ENCODE results near the gene ABHD14A. TPM values are rescaled to one million over a fixed set of nuclear protein-coding genes. Genes with fewer than 3 reads are reported as not detected.

ABHD14A gene
- total RNA-seq, 4 donors from 2014 or later = 3.9 to 11.6 (median 7.7) TPM

DNA sequence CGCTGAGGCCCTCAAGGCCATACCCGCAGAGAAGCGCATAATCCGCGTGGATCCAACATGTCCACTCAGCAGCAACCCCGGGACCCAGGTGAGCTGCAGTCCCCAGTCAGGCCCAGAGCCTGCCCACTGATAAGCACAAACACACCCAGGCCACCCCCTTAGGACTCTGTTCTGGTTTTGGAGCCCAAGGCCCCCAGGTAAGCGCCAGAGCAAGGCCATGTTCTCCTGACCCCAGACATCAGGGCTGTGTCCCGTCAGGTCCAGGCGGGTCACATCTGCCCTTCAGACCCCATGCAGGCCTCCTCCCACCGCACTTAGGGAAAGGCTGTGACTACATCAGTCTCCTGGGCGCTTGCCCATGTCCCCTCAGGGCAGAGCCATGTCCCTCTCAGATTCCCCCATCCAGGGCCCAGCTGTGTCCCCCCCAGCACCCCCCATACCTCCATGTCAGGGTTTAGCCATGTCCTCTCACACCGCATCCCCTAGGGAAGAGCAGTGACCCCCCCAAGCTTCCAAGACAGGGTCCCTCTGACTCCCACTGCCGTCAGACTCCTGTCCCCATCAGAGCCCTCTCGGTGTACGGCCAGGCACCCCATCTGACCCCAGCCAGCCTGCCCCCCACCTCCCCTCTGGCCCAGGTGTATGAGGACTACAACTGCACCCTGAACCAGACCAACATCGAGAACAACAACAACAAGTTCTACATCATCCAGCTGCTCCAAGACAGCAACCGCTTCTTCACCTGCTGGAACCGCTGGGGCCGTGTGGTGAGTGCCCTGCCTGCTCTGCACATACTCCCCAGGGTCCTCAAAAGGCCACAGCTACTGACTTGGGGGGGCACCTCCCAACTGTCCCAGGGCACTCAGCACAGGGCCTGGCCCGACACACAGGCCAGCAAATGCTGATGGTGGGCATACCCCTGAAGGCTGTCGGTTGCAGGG lies 31.1 kb upstream of the ABHD14A start:
- peak overlapping the region; percentile 84 to 98 (median 94) for H3K27ac ChIP-seq
- peak in 1 of 3 donors; percentile 47 for DNase-seq
- H3K9me3 ChIP-seq = no peaks in the 10 kb centered on the region
- H3K4me3 ChIP-seq = peak overlapping the region in 2 of 4 donors; percentile 61 to 83
- H3K27me3 ChIP-seq = no peaks in the 10 kb centered on the region
- H3K36me3 ChIP-seq = peaks cover 0 to 15% (median 0%) of the 10 kb centered on the region in 3 donors
- TF ChIP-seq POLR2A (IDR thresholded peaks at IDR 0.05) = no peak
- TF ChIP-seq, protein P1, sequence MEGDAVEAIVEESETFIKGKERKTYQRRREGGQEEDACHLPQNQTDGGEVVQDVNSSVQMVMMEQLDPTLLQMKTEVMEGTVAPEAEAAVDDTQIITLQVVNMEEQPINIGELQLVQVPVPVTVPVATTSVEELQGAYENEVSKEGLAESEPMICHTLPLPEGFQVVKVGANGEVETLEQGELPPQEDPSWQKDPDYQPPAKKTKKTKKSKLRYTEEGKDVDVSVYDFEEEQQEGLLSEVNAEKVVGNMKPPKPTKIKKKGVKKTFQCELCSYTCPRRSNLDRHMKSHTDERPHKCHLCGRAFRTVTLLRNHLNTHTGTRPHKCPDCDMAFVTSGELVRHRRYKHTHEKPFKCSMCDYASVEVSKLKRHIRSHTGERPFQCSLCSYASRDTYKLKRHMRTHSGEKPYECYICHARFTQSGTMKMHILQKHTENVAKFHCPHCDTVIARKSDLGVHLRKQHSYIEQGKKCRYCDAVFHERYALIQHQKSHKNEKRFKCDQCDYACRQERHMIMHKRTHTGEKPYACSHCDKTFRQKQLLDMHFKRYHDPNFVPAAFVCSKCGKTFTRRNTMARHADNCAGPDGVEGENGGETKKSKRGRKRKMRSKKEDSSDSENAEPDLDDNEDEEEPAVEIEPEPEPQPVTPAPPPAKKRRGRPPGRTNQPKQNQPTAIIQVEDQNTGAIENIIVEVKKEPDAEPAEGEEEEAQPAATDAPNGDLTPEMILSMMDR (IDR thresholded peaks at IDR 0.05) = no peak
- peaks cover 0 to 28% (median 18%) of the 10 kb centered on the region in 4 donors for H3K4me1 ChIP-seq

DNA sequence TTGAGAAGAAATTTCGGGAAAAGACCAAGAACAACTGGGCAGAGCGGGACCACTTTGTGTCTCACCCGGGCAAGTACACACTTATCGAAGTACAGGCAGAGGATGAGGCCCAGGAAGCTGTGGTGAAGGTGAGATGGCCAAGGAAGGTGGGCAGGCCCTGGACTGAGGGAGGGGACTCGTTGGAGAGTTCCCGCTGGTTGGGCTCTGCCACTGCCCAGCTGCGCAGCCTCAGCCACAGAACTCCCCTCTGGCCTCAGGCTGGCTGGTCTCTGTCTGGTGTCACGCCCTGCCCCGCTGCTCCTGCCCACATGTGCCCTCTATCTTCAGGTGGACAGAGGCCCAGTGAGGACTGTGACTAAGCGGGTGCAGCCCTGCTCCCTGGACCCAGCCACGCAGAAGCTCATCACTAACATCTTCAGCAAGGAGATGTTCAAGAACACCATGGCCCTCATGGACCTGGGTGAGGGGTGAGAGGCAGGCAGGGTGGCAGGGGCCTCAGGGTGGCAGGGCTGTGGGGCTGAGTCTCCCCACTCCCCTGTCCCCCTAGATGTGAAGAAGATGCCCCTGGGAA lies 30.3 kb upstream of the ABHD14A start:
- no peak for TF ChIP-seq POLR2A (IDR thresholded peaks at IDR 0.05)
- TF ChIP-seq, protein P1 (IDR thresholded peaks at IDR 0.05) = no peak
- H3K27me3 ChIP-seq = no peaks in the 10 kb centered on the region
- no peaks in the 10 kb centered on the region for H3K9me3 ChIP-seq
- H3K27ac ChIP-seq = peak overlapping the region in 1 of 4 donors; percentile 48
- peaks cover 0 to 28% (median 18%) of the 10 kb centered on the region in 4 donors for H3K4me1 ChIP-seq
- no peak overlapping the region for H3K4me3 ChIP-seq
- peaks cover 0 to 15% (median 0%) of the 10 kb centered on the region in 3 donors for H3K36me3 ChIP-seq
- peak in 2 of 3 donors; percentile 49 to 51 for DNase-seq

DNA sequence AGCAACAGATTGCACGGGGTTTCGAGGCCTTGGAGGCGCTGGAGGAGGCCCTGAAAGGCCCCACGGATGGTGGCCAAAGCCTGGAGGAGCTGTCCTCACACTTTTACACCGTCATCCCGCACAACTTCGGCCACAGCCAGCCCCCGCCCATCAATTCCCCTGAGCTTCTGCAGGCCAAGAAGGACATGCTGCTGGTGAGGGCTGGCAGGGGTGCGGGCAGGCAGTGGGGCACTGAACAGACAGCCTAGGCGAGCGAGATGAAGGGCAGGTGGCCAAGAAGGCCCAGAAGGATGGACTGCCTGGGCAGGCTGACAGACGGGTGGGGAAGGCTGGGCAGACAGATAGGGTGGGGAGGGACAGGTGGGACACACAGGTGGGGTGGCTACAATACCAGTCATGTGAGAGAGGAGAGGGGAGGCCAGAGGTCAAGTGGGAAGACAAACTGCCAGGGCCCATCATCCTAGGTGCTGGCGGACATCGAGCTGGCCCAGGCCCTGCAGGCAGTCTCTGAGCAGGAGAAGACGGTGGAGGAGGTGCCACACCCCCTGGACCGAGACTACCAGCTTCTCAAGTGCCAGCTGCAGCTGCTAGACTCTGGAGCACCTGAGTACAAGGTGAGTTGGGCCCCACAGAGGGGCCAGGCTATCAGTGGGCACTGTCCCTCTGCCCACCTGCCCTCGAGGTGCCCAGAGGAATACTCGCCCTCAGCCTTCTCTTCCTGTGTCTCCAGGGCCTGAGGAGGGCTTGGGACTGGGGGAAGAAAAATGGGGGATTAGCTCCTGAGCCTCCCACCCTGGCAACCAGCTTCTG lies 29.6 kb upstream of the ABHD14A start:
- no peak overlapping the region for H3K4me3 ChIP-seq
- no peaks in the 10 kb centered on the region for H3K27me3 ChIP-seq
- peaks cover 0 to 15% (median 0%) of the 10 kb centered on the region in 3 donors for H3K36me3 ChIP-seq
- no peaks in the 10 kb centered on the region for H3K9me3 ChIP-seq
- peak in 1 of 3 donors; percentile 44 for DNase-seq
- H3K4me1 ChIP-seq = peaks cover 0 to 26% (median 18%) of the 10 kb centered on the region in 4 donors
- H3K27ac ChIP-seq = no peak overlapping the region
- TF ChIP-seq, protein P1 (IDR thresholded peaks at IDR 0.05) = no peak
- TF ChIP-seq POLR2A (IDR thresholded peaks at IDR 0.05) = no peak

DNA sequence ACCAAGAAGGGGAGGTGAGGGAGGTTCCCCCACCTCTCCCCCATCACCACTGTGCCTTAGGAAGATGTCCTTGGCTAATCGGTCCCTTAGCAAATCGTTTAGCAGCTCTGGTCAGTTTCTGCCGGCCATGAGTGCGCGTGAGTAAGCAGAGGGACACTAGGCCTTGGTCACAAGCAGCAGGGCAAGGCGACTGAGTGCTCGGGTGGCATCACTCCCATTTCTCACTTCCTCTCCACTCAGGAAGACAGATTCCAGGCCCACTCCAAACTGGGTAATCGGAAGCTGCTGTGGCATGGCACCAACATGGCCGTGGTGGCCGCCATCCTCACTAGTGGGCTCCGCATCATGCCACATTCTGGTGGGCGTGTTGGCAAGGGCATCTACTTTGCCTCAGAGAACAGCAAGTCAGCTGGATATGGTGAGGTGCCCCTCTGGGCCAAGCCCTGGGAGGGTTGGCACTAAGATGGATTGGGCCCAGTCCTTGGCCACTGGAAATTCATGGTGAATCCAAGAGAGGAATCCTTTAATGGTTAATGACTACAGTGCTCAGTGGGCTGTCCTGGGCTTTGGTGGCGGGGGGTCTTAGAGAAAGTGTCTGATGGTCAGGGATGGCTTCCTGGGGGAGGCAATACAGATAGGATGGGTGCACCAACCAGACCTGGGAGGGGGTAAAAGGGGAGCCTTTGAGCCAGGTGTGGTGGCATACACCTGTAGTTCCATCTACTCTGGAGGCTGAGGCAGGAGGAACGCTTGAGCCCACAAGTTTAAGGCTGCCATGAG lies 28.7 kb upstream of the ABHD14A start:
- Histone ChIP-seq H3K4me1 (peaks cover 0 to 18% (median 14%) of the 10 kb centered on the region in 4 donors), H3K27me3 (no peaks in the 10 kb centered on the region), H3K27ac (no peak overlapping the region), H3K4me3 (no peak overlapping the region), H3K9me3 (no peaks in the 10 kb centered on the region), H3K36me3 (peaks cover 0 to 15% (median 0%) of the 10 kb centered on the region in 3 donors)
- peak in 1 of 3 donors; percentile 41 for DNase-seq
- no peak for TF ChIP-seq POLR2A (IDR thresholded peaks at IDR 0.05)
- TF ChIP-seq, protein P1 (IDR thresholded peaks at IDR 0.05) = no peak

All from Peyer's patch (tissue), 4 donors.